ENCODE results near the gene DDX18.

The DDX18 gene

GRCh38 chr2:117858336-117858735, 43.8 kb downstream of the DDX18 start:
- no peak for TF ChIP-seq EZH2 (IDR thresholded peaks at IDR 0.05; ENCODE audit: borderline replicate concordance, low read length)
- no peak for TF ChIP-seq CTCF (IDR thresholded peaks at IDR 0.05; ENCODE audit: low read length)
- no peak overlapping the region for H3K9ac ChIP-seq (ENCODE audit: low read length)
- H3K4me3 ChIP-seq (ENCODE audit: low read depth, low read length, poor library complexity, severe bottlenecking) = no peak overlapping the region
- H3F3A ChIP-seq (ENCODE audit: insufficient read depth, low read length) = no peaks in the 10 kb centered on the region
- no peaks in the 10 kb centered on the region for H3K9me3 ChIP-seq (ENCODE audit: low read length)
- H3K27ac ChIP-seq (ENCODE audit: low read depth, low read length, poor library complexity, severe bottlenecking) = no peak overlapping the region
- no peak overlapping the region for H3K4me2 ChIP-seq (ENCODE audit: low read length)
- no peaks in the 10 kb centered on the region for H4K20me1 ChIP-seq (ENCODE audit: insufficient read depth, low read length)
- H3K27me3 ChIP-seq (ENCODE audit: insufficient read depth, low read length) = no peaks in the 10 kb centered on the region
- H2AFZ ChIP-seq (ENCODE audit: low read length) = no peak overlapping the region
- H3K4me1 ChIP-seq (ENCODE audit: insufficient read depth, low read length, severe bottlenecking) = no peaks in the 10 kb centered on the region
- H3K9me2 ChIP-seq (ENCODE audit: low read depth, low read length) = no peaks in the 10 kb centered on the region
- no peaks in the 10 kb centered on the region for H3K36me3 ChIP-seq (ENCODE audit: insufficient read depth, low read length)
- H3K79me2 ChIP-seq (ENCODE audit: insufficient read depth, low read length) = no peaks in the 10 kb centered on the region

GRCh38 chr2:117858892-117859531, 44.5 kb downstream of the DDX18 start:
- Histone ChIP-seq H3K9me3 (ENCODE audit: low read length) (no peaks in the 10 kb centered on the region), H3F3A (ENCODE audit: insufficient read depth, low read length) (no peaks in the 10 kb centered on the region), H3K4me2 (ENCODE audit: low read length) (no peak overlapping the region), H3K4me1 (ENCODE audit: insufficient read depth, low read length, severe bottlenecking) (no peaks in the 10 kb centered on the region), H4K20me1 (ENCODE audit: insufficient read depth, low read length) (no peaks in the 10 kb centered on the region), H3K4me3 (ENCODE audit: low read depth, low read length, poor library complexity, severe bottlenecking) (no peak overlapping the region), H3K9ac (ENCODE audit: low read length) (no peak overlapping the region), H3K36me3 (ENCODE audit: insufficient read depth, low read length) (no peaks in the 10 kb centered on the region), H3K79me2 (ENCODE audit: insufficient read depth, low read length) (no peaks in the 10 kb centered on the region), H3K9me2 (ENCODE audit: low read depth, low read length) (no peaks in the 10 kb centered on the region), H3K27me3 (ENCODE audit: insufficient read depth, low read length) (no peaks in the 10 kb centered on the region), H2AFZ (ENCODE audit: low read length) (no peak overlapping the region), H3K27ac (ENCODE audit: low read depth, low read length, poor library complexity, severe bottlenecking) (no peak overlapping the region)
- TF ChIP-seq CTCF (IDR thresholded peaks at IDR 0.05; ENCODE audit: low read length) (no peak), EZH2 (IDR thresholded peaks at IDR 0.05; ENCODE audit: borderline replicate concordance, low read length) (no peak)

DNA sequence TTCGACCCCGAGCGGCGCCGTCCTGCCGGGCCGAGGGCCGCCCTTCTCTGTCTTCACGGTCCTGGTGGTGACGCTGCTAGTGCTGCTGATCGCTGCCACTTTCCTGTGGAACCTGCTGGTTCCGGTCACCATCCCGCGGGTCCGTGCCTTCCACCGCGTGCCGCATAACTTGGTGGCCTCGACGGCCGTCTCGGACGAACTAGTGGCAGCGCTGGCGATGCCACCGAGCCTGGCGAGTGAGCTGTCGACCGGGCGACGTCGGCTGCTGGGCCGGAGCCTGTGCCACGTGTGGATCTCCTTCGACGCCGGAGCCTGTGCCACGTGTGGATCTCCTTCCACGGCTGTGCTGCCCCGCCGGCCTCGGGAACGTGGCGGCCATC, 45.0 kb downstream of the DDX18 start:
- Histone ChIP-seq H2AFZ (ENCODE audit: low read length) (no peak overlapping the region), H3K9me3 (ENCODE audit: low read length) (no peaks in the 10 kb centered on the region), H3K36me3 (ENCODE audit: insufficient read depth, low read length) (no peaks in the 10 kb centered on the region), H3K27me3 (ENCODE audit: insufficient read depth, low read length) (no peaks in the 10 kb centered on the region), H3K27ac (ENCODE audit: low read depth, low read length, poor library complexity, severe bottlenecking) (no peak overlapping the region), H3K4me2 (ENCODE audit: low read length) (no peak overlapping the region), H3K4me3 (ENCODE audit: low read depth, low read length, poor library complexity, severe bottlenecking) (no peak overlapping the region), H3K79me2 (ENCODE audit: insufficient read depth, low read length) (no peaks in the 10 kb centered on the region), H3K4me1 (ENCODE audit: insufficient read depth, low read length, severe bottlenecking) (no peaks in the 10 kb centered on the region), H3K9me2 (ENCODE audit: low read depth, low read length) (no peaks in the 10 kb centered on the region), H3F3A (ENCODE audit: insufficient read depth, low read length) (no peaks in the 10 kb centered on the region), H4K20me1 (ENCODE audit: insufficient read depth, low read length) (no peaks in the 10 kb centered on the region), H3K9ac (ENCODE audit: low read length) (no peak overlapping the region)
- TF ChIP-seq EZH2 (IDR thresholded peaks at IDR 0.05; ENCODE audit: borderline replicate concordance, low read length) (no peak), CTCF (IDR thresholded peaks at IDR 0.05; ENCODE audit: low read length) (no peak)

Data from OCI-LY1 (cell line).